Ovary (tissue), 9 donors: ENCODE results near the gene ELAVL1. TPM values are rescaled to one million over a fixed set of nuclear protein-coding genes. Genes with fewer than 3 reads are reported as not detected.

ENCODE experiments used
- DNase-seq, 5 donors: peaks; one replicate each; pipeline ENCODE4 v3.0.0-alpha.2; 2019 to 2020
- H3K27ac ChIP-seq, 2 donors: fragments of 200-600 bp; one replicate each; pipeline versions ENCODE4 v1.5.1 to v1.8.0; 2019 to 2022
- H3K27me3 ChIP-seq: fragments of 200-600 bp; one replicate; pipeline ENCODE4 v1.8.0; 2022
- H3K36me3 ChIP-seq: fragments of 200-600 bp; sonication (generic); one replicate; pipeline ENCODE4 v1.5.1; 2019
- H3K4me1 ChIP-seq: one replicate; pipeline ENCODE4 v1.8.1; 2013; ENCODE audit warnings: mild to moderate bottlenecking, moderate library complexity; ENCODE audit not compliant: insufficient read depth
- H3K4me3 ChIP-seq: fragments of 200-600 bp; sonication (generic); one replicate; pipeline ENCODE4 v1.5.1; 2017
- H3K9me3 ChIP-seq, 2 donors: fragments of 200-600 bp in 1 of 2; sonication (generic) in 1 of 2; one replicate each; pipeline versions ENCODE4 v1.5.1 to v1.8.1; 2013 to 2019; ENCODE audit warnings: mild to moderate bottlenecking in 1 of 2, moderate library complexity in 1 of 2
- CTCF ChIP-seq, 3 donors: fragments of 450-650 bp in 2 of 3; fragments of 200-600 bp in 1 of 3; IDR thresholded peaks; one replicate each; pipeline versions ENCODE4 v1.5.1 to v1.8.0; 2016 to 2022; ENCODE audit warnings: antibody characterized with exemption in 3 of 3, mild to moderate bottlenecking in 1 of 3
- EP300 ChIP-seq: sonication (generic); formaldehyde crosslinking; IDR thresholded peaks from one replicate; pipeline ENCODE4 v1.6.1; 2017; ENCODE audit warnings: antibody characterized with exemption
- POLR2A ChIP-seq: fragments of 450-650 bp; IDR thresholded peaks from one replicate; pipeline ENCODE4 v1.6.1; 2017; ENCODE audit warnings: antibody characterized with exemption, mild to moderate bottlenecking, moderate library complexity
- WGBS, 3 donors: extraction: QIAGEN DNeasy Blood & Tissue Kit in 1 of 3; methylation state at CpG; one replicate each; pipeline versions ENCODE4 v1.1.5 to v1.1.7; 2013 to 2017; 5-methylcytosine and 5-hydroxymethylcytosine counted together
- intact Hi-C, 4 donors: fragments of 100-400 bp; cut with DNase I; formaldehyde crosslinking; loops; one replicate each; pipeline versions ENCODE4 v1.11.0 to v1.15.1; 2022 to 2023
- polyA plus RNA-seq, 2 donors: library from polyadenylated mRNA; stranded (reverse); fragments of 200-250 nt in 1 of 2; fragments of 350-450 nt in 1 of 2; fragmentation: Illumina TruSeq in 1 of 2; extraction: RNeasy Lipid Tissue Mini Kit (QIAGEN cat#74804) in 1 of 2; gene quantifications; one replicate each; pipeline ENCODE4 v1.2.3, GENCODE V29; 2013 to 2014
- total RNA-seq, 7 donors: library from RNA; depleted of rRNA in 2 of 7; stranded (reverse); fragments of >200 nt in 2 of 7; fragmentation: NEBNext Ultra II Directional in 3 of 7; extraction: Animal tissue kit (Norgen Biotek cat#: 25700) in 3 of 7; gene quantifications; one replicate each; pipeline versions ENCODE4 v1.1.0 to v1.2.4, GENCODE V29; 2016 to 2023
- donor health status: DM: no; HTN: no; CAD: no; lungs with moderate emphysema.
- donor health status: DM: no; HTN: no; CAD: no.
- donor health status: Bipolar disorder and iron deficiency.
- donor health status: DM: yes; HTN: yes; CAD: no.
- donor health status: DM: no; HTN: no; CAD: no.
- donor health status: DM: yes; HTN: yes; CAD: no.

The ELAVL1 gene
- total and polyA plus RNA-seq, 9 donors: 13.8 to 78.4 (median 63.5) TPM

- Histone ChIP-seq H3K4me3 (peak overlapping the region; percentile 61), H3K36me3 (no peaks in the 10 kb centered on the region), H3K9me3 (no peaks in the 10 kb centered on the region), H3K27me3 (no peaks in the 10 kb centered on the region), H3K4me1 (peaks cover 10% of the 10 kb centered on the region), H3K27ac (peak overlapping the region; percentile 97 to 98)
- TF ChIP-seq POLR2A: no peak
- TF ChIP-seq CTCF (IDR thresholded peaks at IDR 0.05): no peak
- no peak for TF ChIP-seq EP300
- no peak for DNase-seq
- intact Hi-C loops: loop anchor here in 2 of 4 donors (10.0 kb wide), 2 partner anchors 62 to 312 kb away; partner anchors contain the start of gene ELAVL1 (in 1 of the 2)
- WGBS, 3 donors: 3 to 5% (median 3%) methylated on average over 33 of the region's 33 CpGs
Observed at GRCh38 chr19:7942981-7943443, 62.4 kb downstream of the ELAVL1 start.

DNA sequence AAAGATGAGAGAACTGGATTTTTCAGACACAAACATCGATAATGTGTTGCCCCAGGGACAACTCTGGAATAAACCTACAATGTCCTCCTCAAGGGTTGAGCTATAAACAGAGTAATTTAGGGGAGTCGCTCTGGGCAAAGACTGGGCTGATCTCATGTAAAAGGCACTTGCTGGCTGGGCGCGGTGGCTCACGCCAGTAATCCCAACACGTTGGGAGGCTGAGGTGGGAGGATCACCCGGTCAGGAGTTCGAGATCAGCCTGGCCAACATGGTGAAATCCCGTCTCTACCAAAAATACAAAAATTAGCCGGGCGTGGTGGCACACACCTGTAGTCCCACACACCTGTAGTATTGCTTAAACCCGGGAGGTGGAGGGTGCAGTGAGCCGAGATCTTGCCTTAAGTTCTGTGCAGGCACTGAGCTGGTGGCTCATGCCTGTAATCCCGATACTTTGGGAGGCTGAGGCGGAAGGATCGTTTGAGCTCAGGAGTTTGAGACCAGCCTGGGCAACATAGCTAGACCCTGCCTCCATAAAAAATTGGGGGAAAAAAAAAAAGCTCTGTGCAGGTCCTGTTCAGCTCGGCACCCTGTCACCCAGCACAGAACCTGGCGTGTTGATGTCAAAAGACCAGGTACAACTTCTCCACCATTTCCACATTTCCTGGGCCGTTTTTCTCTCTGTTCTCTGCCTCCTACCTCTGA lies 63.4 kb downstream of the ELAVL1 start:
- no peak overlapping the region for H3K27ac ChIP-seq
- no peaks in the 10 kb centered on the region for H3K36me3 ChIP-seq
- no peaks in the 10 kb centered on the region for H3K9me3 ChIP-seq
- TF ChIP-seq CTCF (IDR thresholded peaks at IDR 0.05): no peak
- no peak for TF ChIP-seq POLR2A
- TF ChIP-seq EP300: no peak
- H3K4me1 ChIP-seq: peaks cover 10% of the 10 kb centered on the region
- no peaks in the 10 kb centered on the region for H3K27me3 ChIP-seq
- WGBS, 3 donors: 87 to 88% (median 88%) methylated on average over 19 of the region's 19 CpGs
- intact Hi-C loops: loop anchor here in 2 of 4 donors (10.0 kb wide), 2 partner anchors 63 to 313 kb away; partner anchors contain the start of gene ELAVL1 (in 1 of the 2)
- DNase-seq: no peak
- H3K4me3 ChIP-seq: no peak overlapping the region

GRCh38 chr19:7940841-7941240 lies 64.6 kb downstream of the ELAVL1 start:
- no peak for TF ChIP-seq POLR2A
- TF ChIP-seq CTCF (IDR thresholded peaks at IDR 0.05): no peak
- intact Hi-C loops: loop anchor here in 2 of 4 donors (10.0 kb wide), 2 partner anchors 64 to 314 kb away; partner anchors contain the start of gene ELAVL1 (in 1 of the 2)
- peaks cover 10% of the 10 kb centered on the region for H3K4me1 ChIP-seq

DNA sequence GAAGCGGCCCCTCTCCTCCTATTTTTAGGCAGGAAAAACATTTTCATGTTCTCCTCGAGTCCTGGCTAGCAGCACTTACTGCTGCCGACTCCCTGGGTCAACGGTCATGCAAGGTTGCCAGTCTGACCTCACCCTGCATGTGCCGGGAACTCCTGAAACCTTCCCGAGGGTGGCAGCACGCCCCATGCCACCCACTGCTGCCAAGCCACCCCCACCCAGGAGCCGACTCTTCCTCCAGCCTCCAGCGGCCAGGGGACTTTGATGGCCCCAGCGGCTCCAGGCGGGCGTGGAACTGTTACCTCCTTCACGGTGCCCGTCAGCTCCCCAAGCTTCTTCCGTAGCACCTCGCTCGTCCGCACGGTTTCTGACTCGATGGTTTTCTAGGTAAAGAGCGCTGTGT lies 70.7 kb downstream of the ELAVL1 start:
- H3K27me3 ChIP-seq: no peaks in the 10 kb centered on the region
- H3K36me3 ChIP-seq: no peaks in the 10 kb centered on the region
- no peak for TF ChIP-seq POLR2A
- TF ChIP-seq CTCF (IDR thresholded peaks at IDR 0.05): no peak
- TF ChIP-seq EP300: no peak
- no peak overlapping the region for H3K27ac ChIP-seq
- intact Hi-C loops: no loop called here
- WGBS, 3 donors: 86 to 87% (median 87%) methylated on average over 21 of the region's 21 CpGs
- no peaks in the 10 kb centered on the region for H3K9me3 ChIP-seq
- H3K4me3 ChIP-seq: no peak overlapping the region
- DNase-seq: no peak
- peaks cover 2% of the 10 kb centered on the region for H3K4me1 ChIP-seq

More at GRCh38 chr19:7940841-7941240, 64.6 kb downstream of the ELAVL1 start:
- H3K27me3 ChIP-seq: no peaks in the 10 kb centered on the region
- H3K36me3 ChIP-seq: no peaks in the 10 kb centered on the region
- no peaks in the 10 kb centered on the region for H3K9me3 ChIP-seq
- no peak for DNase-seq
- no peak overlapping the region for H3K4me3 ChIP-seq
- WGBS, 3 donors: 87 to 91% (median 89%) methylated on average over 13 of the region's 13 CpGs
- H3K27ac ChIP-seq: no peak overlapping the region
